Measurements from ENCODE around the gene SUV39H1. TPM values are rescaled to one million over a fixed set of nuclear protein-coding genes. Genes with fewer than 3 reads are reported as not detected.
"Not testable (repeated sequence)": the region's sequence is repeated elsewhere in the genome, so short reads cannot be mapped to it uniquely, and the experiment has no call there.

SUV39H1 gene
- polyA plus RNA-seq, 1 of the 3 experiments (the other 2 are of a cell fraction) = 8.5 TPM

GRCh38 chrX:48689208-48689920, 7.2 kb upstream of the SUV39H1 start:
- no peak overlapping the region for H3K4me3 ChIP-seq (ENCODE audit: low read depth in 2 of 2, low read length in 1 of 2)
- no peak overlapping the region for H3K9ac ChIP-seq
- H3K27me3 ChIP-seq (ENCODE audit: insufficient read depth) = peaks cover 12% of the 10 kb centered on the region; the same call in 1 of the 2 replicates
- H3K4me2 ChIP-seq = no peak overlapping the region
- no peak overlapping the region for H3K27ac ChIP-seq (ENCODE audit: low read depth in 2 of 2, low read length in 1 of 2)
- ChIA-PET CTCF (no interaction called here), POLR2A (no interaction called here)
- no peaks in the 10 kb centered on the region for H4K20me1 ChIP-seq (ENCODE audit: insufficient read depth)
- no peaks in the 10 kb centered on the region for H3K79me2 ChIP-seq (ENCODE audit: insufficient read depth)
- WGBS (ENCODE audit: low lambda C conversion rate) = 30% methylated on average over 9 of the region's 11 CpGs
- no peaks in the 10 kb centered on the region for H3F3A ChIP-seq (replicated peaks; ENCODE audit: insufficient read depth)
- no peak for DNase-seq
- H3K36me3 ChIP-seq (replicated peaks in 1 of 2; ENCODE audit: control insufficient read depth in 1 of 2, insufficient read depth in 2 of 2, low read length in 1 of 2) = no peaks in the 10 kb centered on the region
- no peak overlapping the region for H2AFZ ChIP-seq (ENCODE audit: low read depth)
- H3K9me2 ChIP-seq = no peaks in the 10 kb centered on the region
- TF ChIP-seq MXI1 (IDR thresholded peaks at IDR 0.05; ENCODE audit: low read depth, low read length) (no peak), RXRA (IDR thresholded peaks at IDR 0.05; ENCODE audit: borderline replicate concordance, low read depth) (no peak), RAD21 (IDR thresholded peaks at IDR 0.05; ENCODE audit: low read length) (no peak), NFIC (IDR thresholded peaks at IDR 0.05; ENCODE audit: borderline replicate concordance) (no peak), POLR2AphosphoS5 (IDR thresholded peaks at IDR 0.05; ENCODE audit: low read depth, low read length) (no peak), MEF2A (IDR thresholded peaks at IDR 0.05; ENCODE audit: borderline replicate concordance, low read depth) (no peak), TEAD4 (IDR thresholded peaks at IDR 0.05; ENCODE audit: borderline replicate concordance, insufficient read depth) (no peak), SIN3A (IDR thresholded peaks at IDR 0.05; ENCODE audit: borderline replicate concordance, low read depth, low read length) (no peak), NRF1 (IDR thresholded peaks at IDR 0.05; ENCODE audit: low read depth, low read length) (no peak), IRF3 (IDR thresholded peaks at IDR 0.05; ENCODE audit: low read depth, low read length) (no peak), CTCF (IDR thresholded peaks at IDR 0.05) (no peak), FOXM1 (IDR thresholded peaks at IDR 0.05; ENCODE audit: low read depth) (no peak), CHD2 (IDR thresholded peaks at IDR 0.05; ENCODE audit: low read length, partially characterized antibody) (no peak), ELF1 (IDR thresholded peaks at IDR 0.05) (no peak), TAF1 (IDR thresholded peaks at IDR 0.05; ENCODE audit: borderline replicate concordance, low read depth, low read length) (no peak), RCOR1 (IDR thresholded peaks at IDR 0.05; ENCODE audit: low read length) (no peak), REST (IDR thresholded peaks at IDR 0.05; ENCODE audit: low read depth, low read length) (no peak), YY1 (IDR thresholded peaks at IDR 0.05; ENCODE audit: low read depth) (no peak), ZBTB33 (IDR thresholded peaks at IDR 0.05; ENCODE audit: borderline replicate concordance, low read depth) (no peak)
- no peaks in the 10 kb centered on the region for H3K9me3 ChIP-seq
- no peaks in the 10 kb centered on the region for H3K4me1 ChIP-seq (ENCODE audit: control insufficient read depth in 1 of 2, insufficient read depth in 2 of 2, low read depth in 1 of 2, low read length in 1 of 2)

GRCh38 chrX:48691746-48692145, 4.8 kb upstream of the SUV39H1 start:
- POLR2A ChIA-PET = not testable (repeated sequence)

More at GRCh38 chrX:48691746-48692145, 4.8 kb upstream of the SUV39H1 start:
- not testable (repeated sequence) for H3K4me3 ChIP-seq (ENCODE audit: low read depth in 2 of 2, low read length in 1 of 2); H3K9ac ChIP-seq; H3F3A ChIP-seq (replicated peaks; ENCODE audit: insufficient read depth); H3K4me2 ChIP-seq; H3K27ac ChIP-seq (ENCODE audit: low read depth in 2 of 2, low read length in 1 of 2); H4K20me1 ChIP-seq (ENCODE audit: insufficient read depth); H2AFZ ChIP-seq (ENCODE audit: low read depth); DNase-seq; H3K79me2 ChIP-seq (ENCODE audit: insufficient read depth); H3K9me2 ChIP-seq; H3K36me3 ChIP-seq (replicated peaks in 1 of 2; ENCODE audit: control insufficient read depth in 1 of 2, insufficient read depth in 2 of 2, low read length in 1 of 2); H3K9me3 ChIP-seq; H3K27me3 ChIP-seq (ENCODE audit: insufficient read depth)
- WGBS (ENCODE audit: low lambda C conversion rate) = 25% methylated on average over 5 of the region's 5 CpGs
- peaks cover 0 to 14% of the 10 kb centered on the region in 2 experiments; a peak in 1 of 4 replicates for H3K4me1 ChIP-seq (ENCODE audit: control insufficient read depth in 1 of 2, insufficient read depth in 2 of 2, low read depth in 1 of 2, low read length in 1 of 2)
- CTCF ChIA-PET = interaction anchor here (0.6 kb wide), 1 partner anchor 99 kb away, joined by 3 read pairs; no protein-coding TSS in a partner anchor

All from SK-N-SH (cell line).